ENCODE data around the gene TRIM34.
"Not testable (repeated sequence)": the region's sequence is repeated elsewhere in the genome, so short reads cannot be mapped to it uniquely, and the experiment has no call there.

TRIM34 gene

GRCh38 chr11:5674391-5674790 is 49.6 kb downstream of the TRIM34 start:
- Histone ChIP-seq H3K9me3 (no peaks in the 10 kb centered on the region), H3K27ac (no peak overlapping the region), H3K4me3 (ENCODE audit: low read depth in 1 of 2, low read length in 1 of 2) (no peak overlapping the region), H3K4me1 (ENCODE audit: control insufficient read depth in 1 of 2, insufficient read depth in 1 of 2, low read depth in 1 of 2, low read length in 1 of 2) (no peaks in the 10 kb centered on the region), H3K36me3 (peaks cover 30% of the 10 kb centered on the region), H3K27me3 (no peaks in the 10 kb centered on the region)
- TF ChIP-seq, protein P1, sequence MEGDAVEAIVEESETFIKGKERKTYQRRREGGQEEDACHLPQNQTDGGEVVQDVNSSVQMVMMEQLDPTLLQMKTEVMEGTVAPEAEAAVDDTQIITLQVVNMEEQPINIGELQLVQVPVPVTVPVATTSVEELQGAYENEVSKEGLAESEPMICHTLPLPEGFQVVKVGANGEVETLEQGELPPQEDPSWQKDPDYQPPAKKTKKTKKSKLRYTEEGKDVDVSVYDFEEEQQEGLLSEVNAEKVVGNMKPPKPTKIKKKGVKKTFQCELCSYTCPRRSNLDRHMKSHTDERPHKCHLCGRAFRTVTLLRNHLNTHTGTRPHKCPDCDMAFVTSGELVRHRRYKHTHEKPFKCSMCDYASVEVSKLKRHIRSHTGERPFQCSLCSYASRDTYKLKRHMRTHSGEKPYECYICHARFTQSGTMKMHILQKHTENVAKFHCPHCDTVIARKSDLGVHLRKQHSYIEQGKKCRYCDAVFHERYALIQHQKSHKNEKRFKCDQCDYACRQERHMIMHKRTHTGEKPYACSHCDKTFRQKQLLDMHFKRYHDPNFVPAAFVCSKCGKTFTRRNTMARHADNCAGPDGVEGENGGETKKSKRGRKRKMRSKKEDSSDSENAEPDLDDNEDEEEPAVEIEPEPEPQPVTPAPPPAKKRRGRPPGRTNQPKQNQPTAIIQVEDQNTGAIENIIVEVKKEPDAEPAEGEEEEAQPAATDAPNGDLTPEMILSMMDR (IDR thresholded peaks at IDR 0.05) = no peak

- TF ChIP-seq, protein P1 (IDR thresholded peaks at IDR 0.05) = no peak
- H3K9me3 ChIP-seq = no peaks in the 10 kb centered on the region
- no peak overlapping the region for H3K4me3 ChIP-seq (ENCODE audit: low read depth in 1 of 2, low read length in 1 of 2)
- peaks cover 25% of the 10 kb centered on the region for H3K36me3 ChIP-seq
- no peaks in the 10 kb centered on the region for H3K27me3 ChIP-seq
- H3K27ac ChIP-seq = no peak overlapping the region
- H3K4me1 ChIP-seq (ENCODE audit: control insufficient read depth in 1 of 2, insufficient read depth in 1 of 2, low read depth in 1 of 2, low read length in 1 of 2) = peaks cover 7 to 8% of the 10 kb centered on the region in 2 experiments
Measured at GRCh38 chr11:5679811-5680210, 55.0 kb downstream of the TRIM34 start.

DNA sequence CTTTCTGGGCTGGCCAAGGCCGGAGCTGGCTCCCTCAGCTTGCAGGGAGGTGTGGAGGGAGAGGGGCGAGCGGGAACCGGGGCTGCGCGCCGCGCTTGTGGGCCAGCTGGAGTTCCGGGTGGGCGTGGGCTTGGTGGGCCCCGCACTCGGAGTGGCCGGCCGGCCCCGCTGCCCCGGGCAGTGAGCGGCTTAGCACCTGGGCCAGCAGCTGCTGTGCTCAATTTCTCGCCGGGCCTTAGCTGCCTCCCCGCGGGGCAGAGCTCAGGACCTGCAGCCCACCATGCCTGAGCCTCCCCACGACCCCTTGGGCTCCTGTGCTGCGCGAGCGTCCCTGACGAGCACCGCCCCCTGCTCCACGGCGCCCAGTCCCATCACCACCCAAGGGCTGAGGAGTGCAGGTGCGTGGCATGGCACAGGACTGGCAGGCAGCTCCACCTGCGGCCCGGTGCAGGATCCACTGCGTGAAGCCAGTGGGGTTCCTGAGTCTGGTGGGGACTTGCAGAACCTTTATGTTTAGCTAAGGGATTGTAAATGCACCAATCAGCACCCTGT is 58.2 kb downstream of the TRIM34 start:
- not testable (repeated sequence) for H3K27ac ChIP-seq; H3K4me3 ChIP-seq (ENCODE audit: low read depth in 1 of 2, low read length in 1 of 2); H3K27me3 ChIP-seq; H3K9me3 ChIP-seq
- H3K4me1 ChIP-seq (ENCODE audit: control insufficient read depth in 1 of 2, insufficient read depth in 1 of 2, low read depth in 1 of 2, low read length in 1 of 2) = peaks cover 14% of the 10 kb centered on the region in 2 experiments
- H3K36me3 ChIP-seq = peaks cover 22% of the 10 kb centered on the region

- Histone ChIP-seq H3K4me3 (ENCODE audit: low read depth in 1 of 2, low read length in 1 of 2) (peak overlapping the region; percentile 62 to 73), H3K27ac (peak overlapping the region; percentile 87), H3K4me1 (ENCODE audit: control insufficient read depth in 1 of 2, insufficient read depth in 1 of 2, low read depth in 1 of 2, low read length in 1 of 2) (peaks cover 14% of the 10 kb centered on the region in 2 experiments), H3K36me3 (peaks cover 15% of the 10 kb centered on the region)
- not testable (repeated sequence) for H3K27me3 ChIP-seq, H3K9me3 ChIP-seq
Measured at GRCh38 chr11:5683620-5684019, 58.8 kb downstream of the TRIM34 start.

GRCh38 chr11:5684036-5684645 is 59.3 kb downstream of the TRIM34 start:
- TF ChIP-seq, protein P1 (IDR thresholded peaks at IDR 0.05) = no peak
- Histone ChIP-seq H3K4me1 (ENCODE audit: control insufficient read depth in 1 of 2, insufficient read depth in 1 of 2, low read depth in 1 of 2, low read length in 1 of 2) (peaks cover 18 to 19% of the 10 kb centered on the region in 2 experiments), H3K27me3 (no peaks in the 10 kb centered on the region), H3K27ac (peak overlapping the region; percentile 87), H3K36me3 (peaks cover 10% of the 10 kb centered on the region), H3K4me3 (ENCODE audit: low read depth in 1 of 2, low read length in 1 of 2) (peak overlapping the region; percentile 62 to 73), H3K9me3 (no peaks in the 10 kb centered on the region)

- peaks cover 4% of the 10 kb centered on the region for H3K36me3 ChIP-seq
- peak within 1 kb of the TSS; percentile 87 for H3K27ac ChIP-seq
- no peaks in the 10 kb centered on the region for H3K27me3 ChIP-seq
- TF ChIP-seq, protein P1 (IDR thresholded peaks at IDR 0.05) = peak; percentile 45
- H3K9me3 ChIP-seq = no peaks in the 10 kb centered on the region
- peaks cover 24 to 26% of the 10 kb centered on the region in 2 experiments for H3K4me1 ChIP-seq (ENCODE audit: control insufficient read depth in 1 of 2, insufficient read depth in 1 of 2, low read depth in 1 of 2, low read length in 1 of 2)
- H3K4me3 ChIP-seq (ENCODE audit: low read depth in 1 of 2, low read length in 1 of 2) = peak within 1 kb of the TSS; percentile 62 to 73
Measured at GRCh38 chr11:5684646-5685362, 60.0 kb downstream of the TRIM34 start, which contains the start of gene TRIM5. TSS of gene TRIM5 (minus strand) at chr11:5685074. CDS start at chr11:5680177, 4,897 bp downstream.
